GF-D8 (cell line): ENCODE data around the gene PRRT1.
"Not testable (repeated sequence)": the region's sequence is repeated elsewhere in the genome, so short reads cannot be mapped to it uniquely, and the experiment has no call there.

ENCODE experiments used
- DNase-seq: peaks from one replicate; lab custom pipeline; 2025; lab: John Stamatoyannopoulos, UW

Gene PRRT1

GRCh38 chr6:32187725-32188380 lies 36.1 kb upstream of the PRRT1 start:
- DNase-seq: not testable (repeated sequence)

- no peak for DNase-seq
Measured at GRCh38 chr6:32187009-32187709, 35.4 kb upstream of the PRRT1 start.

- not testable (repeated sequence) for DNase-seq
Measured at GRCh38 chr6:32186151-32186840, 34.6 kb upstream of the PRRT1 start.

GRCh38 chr6:32185681-32186131 lies 34.0 kb upstream of the PRRT1 start:
- not testable (repeated sequence) for DNase-seq

GRCh38 chr6:32184084-32184640 lies 32.4 kb upstream of the PRRT1 start, which contains the start of gene AGER:
Gene AGER (minus strand): TSS chr6:32184253. CDS start chr6:32184222, 31 bp downstream.
- DNase-seq: no peak

GRCh38 chr6:32183483-32184083 lies 31.8 kb upstream of the PRRT1 start:
- no peak for DNase-seq

- DNase-seq: no peak
Measured at GRCh38 chr6:32183030-32183429, 31.3 kb upstream of the PRRT1 start.

- no peak for DNase-seq
Measured at GRCh38 chr6:32182555-32182981, 30.8 kb upstream of the PRRT1 start.

GRCh38 chr6:32181915-32182529 lies 30.3 kb upstream of the PRRT1 start:
- DNase-seq: no peak

- no peak for DNase-seq
Measured at GRCh38 chr6:32181148-32181702, 29.5 kb upstream of the PRRT1 start.

GRCh38 chr6:32179766-32180405 lies 28.1 kb upstream of the PRRT1 start:
- no peak for DNase-seq

GRCh38 chr6:32178547-32179440 lies 27.1 kb upstream of the PRRT1 start:
- no peak for DNase-seq

GRCh38 chr6:32177788-32178546 lies 26.2 kb upstream of the PRRT1 start, which contains the start of gene RNF5:
Gene RNF5 (plus strand): TSS chr6:32178405. CDS start chr6:32178512, 107 bp downstream.
- peak; percentile 100 for DNase-seq

GRCh38 chr6:32177183-32177787 lies 25.5 kb upstream of the PRRT1 start:
- peak; percentile 7 for DNase-seq

- DNase-seq: no peak
Measured at GRCh38 chr6:32176476-32177182, 24.9 kb upstream of the PRRT1 start.

GRCh38 chr6:32175711-32176475 lies 24.2 kb upstream of the PRRT1 start, which contains the start of gene AGPAT1:
Gene AGPAT1 (minus strand): TSS chr6:32176084. CDS start chr6:32171496, 4,588 bp downstream.
- peak; percentile 90 for DNase-seq

- DNase-seq: no peak
Measured at GRCh38 chr6:32175322-32175710, 23.6 kb upstream of the PRRT1 start.
